K562 treated with DMSO at 1 percent for 48 hours (cell line): ENCODE data around the gene C9orf85. TPM values are rescaled to one million over a fixed set of nuclear protein-coding genes. Genes with fewer than 3 reads are reported as not detected.

Experiments used
- total RNA-seq: library from RNA; unstranded; fragments of 300-600 nt; gene quantifications from 2 replicates; pipeline ENCODE4 v1.2.3, GENCODE V29; 2022; ENCODE audit warnings: low replicate concordance; ENCODE audit errors: extremely low read depth

C9orf85 gene, protein sequence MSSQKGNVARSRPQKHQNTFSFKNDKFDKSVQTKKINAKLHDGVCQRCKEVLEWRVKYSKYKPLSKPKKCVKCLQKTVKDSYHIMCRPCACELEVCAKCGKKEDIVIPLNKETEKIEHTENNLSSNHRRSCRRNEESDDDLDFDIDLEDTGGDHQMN
- total RNA-seq = not detected in 2 replicates

DNA sequence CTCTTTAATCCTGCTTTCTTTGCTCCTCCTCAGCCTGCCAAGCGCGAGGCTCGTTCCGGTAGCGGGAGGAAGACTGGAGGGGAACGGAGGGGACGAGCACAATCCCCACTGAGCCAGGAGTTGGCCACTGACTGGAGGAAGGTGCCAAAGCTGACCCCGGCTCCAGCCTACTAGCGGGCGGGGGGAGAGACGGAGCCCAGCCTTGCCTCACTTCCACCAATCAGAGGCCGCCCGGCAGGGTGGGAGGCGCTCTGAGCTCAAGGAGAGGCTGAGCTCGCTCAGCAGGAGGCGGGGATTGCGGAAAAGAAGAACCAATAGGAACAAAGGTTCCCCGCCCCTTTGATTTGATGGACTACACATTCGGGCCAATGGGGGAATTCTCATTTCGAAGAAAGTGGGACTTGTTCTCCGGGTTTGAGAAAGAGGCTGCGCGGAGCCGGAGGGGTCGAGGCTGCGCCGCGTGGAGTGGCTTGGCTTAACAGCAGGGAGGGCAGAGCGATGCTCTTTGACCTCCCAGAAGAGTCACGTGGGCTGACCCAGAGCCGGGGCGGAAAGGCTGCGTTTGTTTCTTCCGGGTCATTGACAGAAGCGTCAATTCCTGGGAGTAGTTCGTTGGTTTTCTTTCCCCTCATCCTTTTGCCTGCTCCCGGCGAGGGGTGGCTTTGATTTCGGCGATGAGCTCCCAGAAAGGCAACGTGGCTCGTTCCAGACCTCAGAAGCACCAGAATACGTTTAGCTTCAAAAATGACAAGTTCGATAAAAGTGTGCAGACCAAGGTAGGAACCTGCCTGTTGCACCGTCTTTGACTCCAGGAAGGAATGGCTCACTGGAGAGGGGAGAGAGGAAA lies at the start of gene C9orf85, which contains the start of gene ABHD17B:
Gene C9orf85, plus strand, starts transcription at position 579 of the 847 bp plus-strand sequence. Its CDS starts 96 bp downstream, at position 675.
Gene ABHD17B, minus strand, starts transcription at position 133 of the 847 bp plus-strand sequence. CDS start 36,113 bp downstream, outside the sequence.

Other genes with a start within 250 kb of the C9orf85 start
- not detected in 2 replicates for gene CEMIP2, start 143.1 kb upstream of the C9orf85 start, total RNA-seq
- gene ABHD17B, start 446 bp upstream of the C9orf85 start, total RNA-seq = not detected in 2 replicates
- gene C9orf57, start 149.0 kb downstream of the C9orf85 start, total RNA-seq = not detected in 2 replicates
- gene GDA, start 237.8 kb downstream of the C9orf85 start, total RNA-seq = not detected in 2 replicates